NCI-H1930 (cell line): ENCODE data around the gene TIMM8B.
"Not testable (repeated sequence)": the region's sequence is repeated elsewhere in the genome, so short reads cannot be mapped to it uniquely, and the experiment has no call there.

Source experiments
- DNase-seq, 2 experiments: peaks; one replicate each; lab custom pipeline; 2025; lab: John Stamatoyannopoulos, UW

Gene TIMM8B

GRCh38 chr11:112086422-112087191 lies at the start of gene TIMM8B, which contains the start of gene SDHD:
TSS of gene TIMM8B (minus strand) at chr11:112086756. CDS start at chr11:112086723, 33 bp downstream.
TSS of gene SDHD (plus strand) at chr11:112086873. CDS start at chr11:112086908, 35 bp downstream.
- peak; percentile 94 to 96 for DNase-seq

GRCh38 chr11:112134473-112134872 lies 47.9 kb upstream of the TIMM8B start:
- no peak for DNase-seq

- DNase-seq = no peak
Observed at GRCh38 chr11:112132737-112133136, 46.2 kb upstream of the TIMM8B start.

- DNase-seq = no peak
Observed at GRCh38 chr11:112129656-112130055, 43.1 kb upstream of the TIMM8B start.

- DNase-seq = no peak
Observed at GRCh38 chr11:112128483-112129121, 42.0 kb upstream of the TIMM8B start.

- DNase-seq = no peak
Observed at GRCh38 chr11:112127056-112127455, 40.5 kb upstream of the TIMM8B start.

GRCh38 chr11:112123129-112123528 lies 36.6 kb upstream of the TIMM8B start:
- DNase-seq = no peak

- no peak for DNase-seq
Observed at GRCh38 chr11:112121981-112122615, 35.5 kb upstream of the TIMM8B start.

GRCh38 chr11:112118176-112118575 lies 31.6 kb upstream of the TIMM8B start:
- DNase-seq = no peak

GRCh38 chr11:112115386-112115785 lies 28.8 kb upstream of the TIMM8B start:
- no peak for DNase-seq

GRCh38 chr11:112114460-112114859 lies 27.9 kb upstream of the TIMM8B start:
- no peak for DNase-seq

- DNase-seq = peak; percentile 27 to 33
Observed at GRCh38 chr11:112113539-112114457, 27.2 kb upstream of the TIMM8B start.

- DNase-seq = no peak
Observed at GRCh38 chr11:112106070-112106469, 19.5 kb upstream of the TIMM8B start.

- DNase-seq = no peak
Observed at GRCh38 chr11:112103446-112103845, 16.9 kb upstream of the TIMM8B start.

GRCh38 chr11:112100462-112100861 lies 13.9 kb upstream of the TIMM8B start:
- no peak for DNase-seq

- DNase-seq = no peak
Observed at GRCh38 chr11:112097734-112098528, 11.4 kb upstream of the TIMM8B start.

GRCh38 chr11:112096194-112096593 lies 9.6 kb upstream of the TIMM8B start:
- no peak for DNase-seq

GRCh38 chr11:112095302-112095701 lies 8.7 kb upstream of the TIMM8B start:
- DNase-seq = not testable (repeated sequence)

- no peak for DNase-seq
Observed at GRCh38 chr11:112087212-112087611, 656 bp upstream of the TIMM8B start.

- DNase-seq = no peak
Observed at GRCh38 chr11:112085822-112086421, 634 bp downstream of the TIMM8B start.

GRCh38 chr11:112082729-112083128 lies 3.8 kb downstream of the TIMM8B start:
- DNase-seq = no peak
